Stimulated activated CD4-positive, alpha-beta T cell treated with anti-CD3 and anti-CD28 coated beads, Interleukin-12 subunit alpha, Interleukin-12 subunit beta, amount 100 ng/mL, for 24 hours (primary cell): Measurements from ENCODE around the gene ZNF516.

ENCODE experiments used
- DNase-seq, 2 experiments: peaks; one replicate each; pipeline ENCODE4 v3.0.0-alpha.2; 2020; ENCODE audit warnings: low read depth in 2 of 2

Gene ZNF516

GRCh38 chr18:76399613-76400391 lies 95.2 kb downstream of the ZNF516 start:
- no peak for DNase-seq

GRCh38 chr18:76398896-76399612 lies 96.0 kb downstream of the ZNF516 start:
- DNase-seq: peak; percentile 61 to 75

GRCh38 chr18:76398295-76398694 lies 96.7 kb downstream of the ZNF516 start:
- no peak for DNase-seq

- DNase-seq: no peak
These were observed 97.4 kb downstream of the ZNF516 start for GRCh38 chr18:76397631-76398030.

GRCh38 chr18:76396792-76397191 lies 98.2 kb downstream of the ZNF516 start:
- DNase-seq: no peak

GRCh38 chr18:76395609-76396008 lies 99.4 kb downstream of the ZNF516 start:
- DNase-seq: no peak

- DNase-seq: no peak
These were observed 100.1 kb downstream of the ZNF516 start for GRCh38 chr18:76394780-76395476.

GRCh38 chr18:76392349-76392748 lies 102.7 kb downstream of the ZNF516 start:
- DNase-seq: no peak

GRCh38 chr18:76391746-76392145 lies 103.3 kb downstream of the ZNF516 start:
- DNase-seq: no peak

- no peak for DNase-seq
These were observed 104.0 kb downstream of the ZNF516 start for GRCh38 chr18:76391038-76391437.

- no peak for DNase-seq
These were observed 104.5 kb downstream of the ZNF516 start for GRCh38 chr18:76390452-76391035.

- DNase-seq: no peak
These were observed 105.3 kb downstream of the ZNF516 start for GRCh38 chr18:76389716-76390115.

- DNase-seq: no peak
These were observed 106.1 kb downstream of the ZNF516 start for GRCh38 chr18:76388891-76389423.

GRCh38 chr18:76388261-76388660 lies 106.8 kb downstream of the ZNF516 start:
- DNase-seq: no peak

GRCh38 chr18:76387608-76388007 lies 107.4 kb downstream of the ZNF516 start:
- no peak for DNase-seq

GRCh38 chr18:76386886-76387285 lies 108.2 kb downstream of the ZNF516 start:
- DNase-seq: no peak

GRCh38 chr18:76386071-76386470 lies 109.0 kb downstream of the ZNF516 start:
- no peak for DNase-seq

GRCh38 chr18:76385681-76385975 lies 109.4 kb downstream of the ZNF516 start:
- DNase-seq: no peak

GRCh38 chr18:76384861-76385680 lies 110.0 kb downstream of the ZNF516 start:
- no peak for DNase-seq

GRCh38 chr18:76384114-76384790 lies 110.8 kb downstream of the ZNF516 start:
- no peak for DNase-seq

- DNase-seq: no peak
These were observed 111.4 kb downstream of the ZNF516 start for GRCh38 chr18:76383636-76384035.
